T-helper 2 cell (primary cell): ENCODE data around the gene ADAMTS2.

Experiments
- DNase-seq, 5 experiments: peaks; one replicate each; pipeline versions ENCODE4 v3.0.0 to v3.0.0-alpha.2; 2012 to 2022

The ADAMTS2 gene

DNA sequence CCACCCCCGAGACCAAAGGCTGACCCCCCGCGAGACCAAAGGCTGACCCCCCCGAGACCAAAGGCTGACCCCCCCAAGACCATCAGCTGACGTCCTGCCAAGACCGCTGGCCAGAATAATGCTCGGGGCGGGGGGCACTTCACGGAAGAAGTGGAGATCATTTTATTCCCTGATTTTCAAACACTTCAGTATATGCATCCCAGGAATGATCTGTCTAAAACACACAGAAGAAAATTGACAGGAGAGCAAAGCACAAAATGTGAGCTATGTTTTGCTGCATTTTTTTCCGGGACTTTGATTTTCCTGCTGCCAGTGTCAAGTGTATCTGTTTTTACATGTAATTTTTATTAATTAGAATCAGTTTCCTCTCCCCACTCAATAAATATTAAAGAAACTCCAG lies 67.1 kb downstream of the ADAMTS2 start:
- no peak for DNase-seq

DNA sequence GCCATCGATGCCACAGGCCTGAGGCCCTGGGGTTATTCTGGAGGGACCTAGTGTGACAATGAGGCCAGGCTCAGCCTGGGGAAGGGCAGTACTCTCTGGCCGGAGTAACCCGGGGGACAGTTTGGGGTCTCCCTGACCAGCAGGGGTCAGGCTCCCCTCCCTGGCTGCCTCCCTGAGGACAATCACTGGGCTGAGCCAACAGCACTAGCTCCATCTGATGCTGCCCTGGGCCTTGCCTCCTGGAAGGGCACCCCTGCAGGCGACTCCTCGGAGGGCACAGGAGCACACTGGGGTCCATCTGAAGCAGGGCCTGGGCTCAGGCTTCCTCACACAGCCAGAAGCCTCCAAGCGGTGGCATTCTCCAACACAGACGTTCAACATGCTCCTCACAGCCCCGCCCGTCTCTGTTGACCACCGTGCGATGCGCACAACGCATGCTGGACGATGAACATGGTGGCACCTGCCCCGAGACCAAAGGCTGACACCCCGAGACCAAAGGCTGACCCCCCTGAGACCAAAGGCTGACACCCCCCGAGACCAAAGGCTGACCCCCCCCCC lies 68.3 kb downstream of the ADAMTS2 start:
- peak in 1 of 5 experiments; percentile 8 for DNase-seq

DNA sequence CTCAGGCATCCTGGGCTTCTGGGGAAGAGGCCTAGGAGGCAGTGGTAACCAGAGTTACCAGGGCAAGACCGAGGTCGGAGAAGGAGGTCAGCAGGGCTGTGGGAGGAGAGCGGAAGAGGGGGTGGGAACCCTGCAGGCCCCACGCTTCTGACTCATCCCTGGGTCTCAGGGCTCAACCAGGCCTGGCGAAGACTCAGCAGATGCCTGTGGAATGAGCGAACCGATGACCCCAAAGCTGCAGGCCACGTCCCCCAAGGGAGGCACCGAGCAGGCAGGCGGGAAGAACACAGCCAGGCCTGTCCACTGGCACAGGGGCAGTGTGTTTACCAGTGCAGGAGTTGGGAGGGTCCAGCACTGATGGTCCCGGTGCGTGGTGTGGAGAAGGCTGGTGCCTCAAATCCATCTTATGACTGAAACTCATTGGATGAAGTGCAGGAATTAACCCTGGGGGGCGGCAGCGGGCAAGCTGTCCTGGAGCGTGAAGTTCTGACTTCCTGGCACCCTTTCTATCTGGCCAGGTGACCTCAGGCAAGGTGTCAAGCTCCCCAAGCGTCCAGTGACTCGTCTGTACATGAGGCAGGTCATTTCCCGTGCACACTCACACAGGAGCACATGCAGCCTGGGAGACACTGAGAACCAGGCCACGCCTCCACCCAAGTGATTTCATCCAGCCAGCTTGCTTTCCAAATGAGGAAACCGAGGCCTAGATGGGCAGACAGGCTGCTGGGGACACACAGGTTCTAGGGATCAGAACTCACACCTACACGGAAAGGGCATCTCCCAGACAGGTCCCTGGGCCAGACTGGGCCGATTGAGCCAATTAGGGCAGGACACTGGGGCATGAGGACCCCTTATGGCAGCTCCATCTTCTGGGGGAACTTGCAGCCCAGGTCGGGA lies 69.1 kb downstream of the ADAMTS2 start:
- no peak for DNase-seq

DNA sequence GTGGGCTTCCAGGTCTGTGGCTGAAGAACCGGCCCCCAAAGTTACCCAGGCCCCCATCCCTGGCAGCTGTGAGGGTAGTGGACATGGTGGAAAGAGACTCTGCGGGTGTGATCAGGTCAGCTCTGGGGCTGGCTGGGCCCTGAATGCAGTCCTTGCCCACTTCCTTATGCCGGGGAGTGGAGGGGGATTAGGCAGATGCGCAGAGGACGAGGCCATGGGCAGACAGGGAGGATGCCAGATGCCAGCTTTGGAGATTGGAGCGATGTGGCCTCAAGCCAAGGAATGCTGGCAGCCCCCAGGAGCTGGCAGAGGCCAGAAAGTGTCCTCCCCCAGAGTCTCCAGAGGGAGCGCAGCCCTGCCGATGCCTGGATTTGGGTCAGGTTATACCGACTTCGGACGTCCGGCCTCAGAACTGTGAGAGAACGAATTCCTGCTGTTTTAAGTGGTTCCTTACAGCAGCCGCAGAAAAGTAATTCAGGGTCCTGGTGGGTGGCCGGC lies 69.8 kb downstream of the ADAMTS2 start:
- no peak for DNase-seq

DNA sequence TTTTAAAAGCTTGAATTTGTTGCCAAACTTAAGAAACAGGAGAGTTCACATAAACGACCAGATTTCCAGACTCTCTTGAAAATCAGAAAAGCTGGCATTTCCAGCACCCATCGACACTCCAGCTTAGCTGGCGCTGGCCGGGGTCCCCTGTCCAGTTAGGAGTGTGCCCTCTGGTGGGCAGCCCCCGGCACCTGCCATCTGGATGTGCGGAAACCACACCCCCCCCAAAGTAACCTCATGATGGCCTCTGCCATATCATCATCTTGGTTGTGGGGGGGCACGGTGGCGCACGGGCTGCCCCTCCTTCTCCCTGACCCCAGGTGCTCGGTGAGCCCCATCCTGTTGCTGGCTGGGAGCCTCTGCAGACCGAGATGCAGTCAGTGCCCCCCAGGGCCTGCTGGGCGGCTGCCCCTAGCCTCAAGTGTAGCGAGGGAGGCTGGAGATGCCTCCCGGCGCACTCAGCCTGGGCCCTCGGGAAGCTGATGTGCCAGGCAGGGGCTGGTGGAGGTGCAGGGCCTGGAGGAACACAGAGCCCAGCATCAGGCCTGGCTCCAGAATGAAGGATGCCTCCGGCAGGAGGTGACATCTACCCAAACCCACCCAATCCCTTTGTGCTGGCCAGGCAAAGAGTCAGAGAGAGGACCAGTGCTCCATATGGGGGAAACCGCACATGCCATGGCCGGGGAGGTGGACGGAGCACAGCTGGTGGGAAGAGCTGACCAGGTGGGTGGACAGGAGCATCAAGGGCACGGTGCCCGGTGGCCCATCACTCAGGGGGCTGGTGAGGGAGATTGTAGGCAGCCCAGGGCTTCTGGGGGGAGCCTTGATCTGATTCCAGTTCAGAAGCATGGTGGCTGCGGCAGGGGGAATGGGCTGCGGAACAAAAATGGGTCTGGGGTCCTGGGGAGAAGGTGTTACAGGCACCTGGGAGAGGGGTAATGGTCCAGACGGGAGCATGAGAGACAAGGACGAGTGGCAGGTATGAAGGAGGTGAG lies 70.6 kb downstream of the ADAMTS2 start:
- no peak for DNase-seq

DNA sequence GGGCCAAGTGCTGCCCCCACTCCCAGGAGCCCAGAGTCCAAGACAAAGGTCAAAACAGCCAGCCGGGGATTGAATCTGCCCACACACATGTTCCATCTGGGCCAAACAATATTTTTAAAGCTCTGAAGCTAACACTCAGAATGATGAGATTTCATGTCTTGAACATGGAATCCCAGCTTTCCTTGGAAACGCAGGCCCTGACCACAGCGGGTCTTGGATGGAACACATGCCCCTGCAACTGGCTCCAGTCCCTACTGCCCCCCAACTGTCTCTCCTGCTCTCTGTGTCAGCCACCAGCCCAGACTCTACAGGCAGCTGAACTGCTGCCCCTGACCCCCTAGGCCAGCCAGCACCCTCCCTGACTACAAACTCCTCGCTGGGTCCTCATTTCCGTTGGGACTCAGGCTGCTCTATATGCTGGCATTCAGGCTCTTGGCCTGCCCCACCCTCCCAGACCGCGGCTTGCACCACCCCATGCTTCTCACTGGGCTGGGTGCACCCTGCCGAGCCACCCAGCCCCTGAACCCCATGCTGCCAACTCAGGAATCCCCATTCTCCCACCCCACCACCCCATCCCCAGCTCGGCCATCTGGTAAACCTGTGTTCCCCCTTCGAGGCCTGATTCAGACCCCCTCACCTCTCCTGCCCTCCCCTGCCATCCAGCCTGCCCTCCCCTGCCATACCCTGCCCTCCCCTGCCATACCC lies 71.7 kb downstream of the ADAMTS2 start:
- no peak for DNase-seq

DNA sequence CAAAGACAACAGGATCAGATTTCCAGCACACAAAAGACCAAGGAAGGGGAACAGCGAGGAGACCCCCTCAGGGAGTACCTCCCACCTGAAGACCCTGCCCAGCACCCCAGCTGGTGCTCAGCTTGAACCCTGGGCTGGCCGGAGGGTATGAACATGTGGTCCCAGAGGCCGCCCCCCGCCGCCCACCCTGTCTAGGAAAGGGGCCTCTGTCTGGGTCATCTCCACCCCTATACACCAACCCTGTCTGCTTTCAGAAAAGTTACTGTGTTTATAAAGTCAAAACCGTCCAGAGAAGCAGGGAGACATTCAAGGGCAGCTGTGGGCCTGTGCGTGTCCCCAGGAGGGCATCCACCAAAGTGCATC lies 72.2 kb downstream of the ADAMTS2 start:
- no peak for DNase-seq

DNA sequence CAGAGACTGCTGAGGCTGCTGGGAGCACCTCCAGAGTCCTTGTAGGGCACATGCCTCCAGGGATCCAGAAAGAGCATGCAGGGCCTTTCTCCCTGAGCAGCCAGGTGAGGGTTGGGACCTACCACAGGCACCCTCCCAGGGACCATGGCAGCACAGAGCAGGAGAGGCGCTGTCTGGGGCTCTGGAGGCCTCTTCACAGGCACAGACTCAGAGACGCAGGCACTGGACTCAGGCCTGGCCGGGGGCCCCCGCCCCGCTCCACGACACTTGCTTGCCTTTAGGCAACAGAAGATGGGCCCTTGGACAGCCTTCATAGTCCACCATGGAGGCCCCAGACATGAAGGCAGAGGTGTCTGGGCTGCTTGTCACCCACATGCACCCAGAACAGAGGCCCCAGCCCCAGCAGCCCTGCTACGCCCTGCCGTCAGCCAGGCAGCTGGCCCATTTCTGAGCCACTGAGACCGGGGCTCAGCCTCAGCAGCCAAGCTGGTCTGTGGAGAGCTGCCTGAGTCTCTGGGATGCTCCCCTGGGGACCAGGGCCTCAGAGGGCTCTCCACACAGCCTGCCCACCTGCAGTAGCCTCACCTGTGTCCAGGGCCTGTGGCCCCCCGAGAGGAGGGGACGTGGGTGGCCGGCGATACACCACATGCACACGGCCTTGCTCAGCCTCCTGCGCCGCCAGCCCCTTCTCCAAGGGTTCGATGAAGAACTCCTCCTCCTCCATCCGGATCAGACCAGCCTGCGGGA lies 72.8 kb downstream of the ADAMTS2 start:
- no peak for DNase-seq

DNA sequence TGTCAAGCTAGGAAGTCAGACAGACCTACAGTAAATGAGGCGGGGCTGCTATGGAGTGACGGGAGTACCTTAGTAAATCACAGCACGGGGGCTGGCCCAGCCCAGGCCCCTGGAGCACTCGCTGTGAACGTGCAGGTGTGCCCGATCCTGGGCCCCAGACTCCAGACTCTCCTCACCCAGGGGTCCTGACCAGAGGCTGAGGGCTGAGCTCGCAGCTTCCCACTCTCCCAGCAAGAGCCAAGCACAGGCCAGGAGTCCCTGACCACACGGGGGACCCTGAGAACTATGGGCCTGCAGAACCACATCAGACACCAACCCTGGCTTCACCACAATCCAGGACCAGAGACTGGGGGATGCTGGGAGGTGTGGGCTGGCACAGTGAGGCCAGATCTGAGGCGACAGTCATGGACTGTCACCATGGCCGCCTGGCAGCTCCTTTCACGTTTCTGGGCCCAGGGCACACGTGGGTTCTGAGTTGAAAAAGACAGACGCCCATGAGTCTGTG lies 73.4 kb downstream of the ADAMTS2 start:
- DNase-seq: no peak

DNA sequence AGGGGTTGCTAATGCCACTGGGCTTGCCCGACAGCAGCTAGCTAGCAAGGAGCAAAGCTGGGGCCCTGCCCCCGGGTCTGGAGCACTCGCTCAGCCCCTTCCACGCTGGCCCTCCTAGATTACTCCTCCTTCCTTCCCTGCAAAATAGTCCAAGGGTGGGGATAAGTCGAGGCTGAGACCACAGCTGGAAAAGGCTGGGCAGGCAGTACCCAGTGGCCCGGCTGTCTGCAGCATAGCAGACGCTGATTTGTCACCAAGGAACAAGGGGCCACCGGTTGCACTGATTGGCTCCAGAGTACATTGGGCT lies 73.9 kb downstream of the ADAMTS2 start:
- no peak for DNase-seq

DNA sequence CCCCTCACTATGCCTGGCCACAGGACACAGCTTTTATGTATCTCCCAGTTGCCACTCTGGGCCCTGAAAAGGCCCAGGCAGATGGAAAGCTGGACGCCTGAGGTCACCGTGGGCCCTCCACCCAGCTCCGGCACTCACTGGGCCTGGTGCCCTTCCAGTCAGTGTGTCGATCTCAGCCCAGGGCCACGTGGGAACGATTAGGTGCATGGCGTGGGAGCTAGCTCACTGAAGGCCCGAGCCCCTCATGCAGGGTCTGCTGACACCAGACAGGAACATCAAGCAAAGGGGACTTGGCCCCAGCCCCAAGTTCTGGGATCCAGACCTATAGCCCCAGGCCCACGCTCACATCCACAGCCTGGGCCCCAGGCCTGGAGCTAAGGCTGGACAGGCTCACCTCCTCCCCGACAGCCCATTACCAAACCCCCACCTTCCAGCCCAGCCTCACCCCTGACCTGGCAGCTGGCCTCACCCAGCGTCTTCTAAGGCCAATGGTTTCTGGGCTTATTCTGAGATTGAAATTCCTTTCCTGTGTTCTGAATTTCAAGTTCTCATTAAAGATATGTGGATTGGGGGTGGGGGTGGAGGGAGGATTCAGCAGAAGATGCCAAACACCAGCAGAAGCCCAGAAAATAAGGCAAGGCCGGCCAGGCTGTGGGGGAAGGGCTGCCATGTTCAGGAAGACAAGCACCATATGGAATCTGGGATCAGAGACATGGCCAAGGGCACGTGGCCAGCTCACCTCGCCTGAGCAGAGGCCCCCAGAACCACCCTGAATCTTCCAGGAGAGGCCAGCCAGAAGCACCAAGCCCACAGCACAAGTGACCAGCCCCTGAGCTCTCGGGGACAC lies 74.5 kb downstream of the ADAMTS2 start:
- DNase-seq: no peak

DNA sequence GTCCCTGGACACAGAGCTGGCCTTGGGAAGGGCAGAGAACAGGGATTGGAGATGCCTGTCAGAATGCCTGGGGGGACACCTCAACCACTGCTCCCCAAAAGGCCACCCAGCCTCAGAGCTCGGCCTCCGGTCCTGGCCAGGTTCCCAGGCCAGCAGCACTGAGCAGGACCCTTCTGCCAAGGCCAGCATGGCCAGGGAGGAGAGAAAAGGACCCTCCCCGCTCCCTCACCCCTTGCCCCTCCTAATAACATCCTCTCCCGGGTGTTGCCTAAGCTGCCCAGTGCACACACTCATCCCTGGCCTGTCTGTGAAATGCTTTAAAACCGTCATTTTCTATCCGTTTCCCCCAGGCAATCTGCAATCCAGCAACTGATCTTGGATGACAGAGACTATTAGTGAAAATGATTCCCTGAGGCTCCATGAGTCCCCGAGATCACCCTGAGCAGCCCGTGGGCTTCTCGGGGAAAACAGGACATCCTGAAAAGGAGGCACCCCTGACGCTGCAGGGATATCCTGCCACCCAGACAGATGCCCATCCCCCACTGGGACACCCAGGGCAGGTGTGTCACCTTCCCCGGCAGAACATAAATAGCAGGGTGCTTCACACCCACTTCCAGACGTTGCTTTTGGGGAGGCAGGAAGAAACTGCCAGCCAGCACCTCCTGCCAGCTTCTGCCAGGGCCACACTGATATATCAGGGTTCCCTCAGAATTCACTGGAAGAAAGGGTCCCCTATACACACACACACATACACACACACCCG lies 75.3 kb downstream of the ADAMTS2 start:
- no peak for DNase-seq

DNA sequence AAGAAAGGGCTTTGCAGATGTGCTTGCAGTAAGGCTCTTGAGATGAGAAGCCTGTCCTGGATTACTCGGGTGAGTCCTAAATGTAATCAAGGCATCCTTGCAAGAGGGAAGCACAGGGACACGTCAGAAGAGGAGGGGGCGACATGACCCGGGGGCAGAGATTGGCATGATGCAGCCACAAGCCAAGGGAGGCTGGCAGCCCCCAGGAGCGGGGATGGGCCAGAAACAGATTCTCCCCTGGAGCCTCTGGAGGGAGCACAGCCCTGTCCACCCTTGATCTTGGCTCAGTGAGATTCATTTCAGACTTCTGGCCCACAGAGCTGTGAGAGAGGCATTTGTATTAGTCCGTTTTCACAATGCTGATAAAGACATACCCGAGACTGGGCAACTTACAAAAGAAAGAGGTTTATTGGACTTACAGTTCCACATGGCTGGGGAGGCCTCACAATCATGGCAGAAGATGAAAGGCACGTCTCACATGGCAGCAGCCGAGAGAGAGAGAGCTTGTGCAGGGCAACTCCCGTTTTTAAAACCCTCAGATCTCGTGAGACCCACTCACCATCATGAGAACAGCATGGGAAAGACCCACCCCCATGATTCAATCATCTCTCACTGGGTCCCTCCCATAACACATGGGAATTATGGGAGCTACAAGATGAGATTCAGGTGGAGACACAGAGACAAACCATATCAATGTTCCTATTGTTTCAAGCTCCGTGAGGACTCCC lies 76.1 kb downstream of the ADAMTS2 start:
- no peak for DNase-seq

DNA sequence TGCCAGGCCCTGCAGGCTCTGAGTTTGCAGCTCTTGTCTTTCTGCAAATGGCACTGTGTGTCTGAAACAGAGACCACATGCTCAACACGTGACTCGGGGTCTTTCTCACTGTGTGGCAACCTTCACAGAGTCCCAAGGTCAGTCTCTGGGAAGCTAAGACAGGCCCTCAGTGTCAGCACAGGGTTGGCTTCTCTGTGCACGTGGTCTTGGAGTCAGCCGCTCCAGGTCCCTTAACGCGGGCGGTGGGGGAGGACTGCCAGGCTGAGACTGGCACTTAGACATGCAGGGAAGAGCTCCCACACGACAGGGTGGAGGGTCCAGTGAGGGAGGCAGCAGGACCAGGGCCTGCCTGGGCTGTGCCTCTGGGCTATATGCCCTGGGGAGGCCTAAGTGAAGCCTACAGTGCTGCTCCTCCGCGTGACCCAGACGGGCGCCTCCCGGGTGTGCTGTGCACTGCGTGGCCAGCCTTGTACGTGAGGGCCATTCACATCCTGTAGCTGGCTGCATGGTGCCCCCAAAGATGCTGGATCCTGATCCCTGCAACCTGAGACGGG lies 76.8 kb downstream of the ADAMTS2 start:
- DNase-seq: no peak

DNA sequence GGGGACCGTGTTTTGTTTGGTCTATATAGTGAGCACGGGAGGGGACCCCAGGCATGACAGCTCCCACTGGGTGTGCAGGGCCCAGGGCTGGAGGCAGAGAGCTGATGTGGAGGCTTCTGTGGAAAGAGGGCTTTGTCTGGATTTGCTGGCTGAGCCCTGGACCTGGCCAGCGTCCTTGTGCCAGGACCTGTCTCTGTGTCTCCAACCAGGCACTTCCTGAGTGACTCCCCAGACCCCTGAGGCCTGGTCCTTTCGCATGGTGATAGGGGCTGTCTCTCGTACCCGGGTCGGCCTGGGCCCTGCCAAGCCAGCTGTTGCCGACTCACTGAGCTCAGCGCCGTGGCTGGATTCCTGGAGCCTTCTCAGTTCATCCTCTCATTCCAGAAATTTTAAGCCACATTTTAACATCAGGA lies 77.6 kb downstream of the ADAMTS2 start:
- no peak for DNase-seq

DNA sequence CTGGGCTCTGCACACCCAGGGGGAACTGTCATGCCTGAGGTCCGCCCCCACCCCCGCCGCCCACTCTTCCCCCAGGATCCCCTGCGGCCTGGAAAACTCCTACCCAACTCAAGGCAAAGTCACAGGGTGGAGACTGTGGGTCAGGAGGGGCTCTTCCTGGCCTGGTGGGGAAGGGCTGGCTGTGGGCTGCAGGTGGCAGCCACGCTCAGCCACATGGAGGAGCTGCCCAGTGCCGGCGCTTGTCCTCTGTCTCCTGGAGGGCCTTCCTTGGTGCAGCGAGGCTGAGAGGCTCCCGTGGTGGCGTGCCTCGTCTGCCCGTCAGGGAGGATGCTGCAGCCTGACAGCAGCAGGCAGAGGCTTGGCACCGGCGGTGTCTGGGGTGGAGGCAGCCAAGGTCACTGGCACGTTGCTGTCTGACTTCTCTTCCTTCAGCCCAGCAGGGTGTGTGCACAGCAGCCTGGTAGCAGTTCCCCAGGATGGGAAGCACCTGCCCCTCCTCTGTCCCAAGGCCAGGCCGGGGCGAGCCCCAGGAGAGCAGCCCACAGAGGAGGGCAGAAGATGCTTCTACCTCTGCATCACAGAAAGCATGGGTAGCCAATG lies 78.1 kb downstream of the ADAMTS2 start:
- no peak for DNase-seq

DNA sequence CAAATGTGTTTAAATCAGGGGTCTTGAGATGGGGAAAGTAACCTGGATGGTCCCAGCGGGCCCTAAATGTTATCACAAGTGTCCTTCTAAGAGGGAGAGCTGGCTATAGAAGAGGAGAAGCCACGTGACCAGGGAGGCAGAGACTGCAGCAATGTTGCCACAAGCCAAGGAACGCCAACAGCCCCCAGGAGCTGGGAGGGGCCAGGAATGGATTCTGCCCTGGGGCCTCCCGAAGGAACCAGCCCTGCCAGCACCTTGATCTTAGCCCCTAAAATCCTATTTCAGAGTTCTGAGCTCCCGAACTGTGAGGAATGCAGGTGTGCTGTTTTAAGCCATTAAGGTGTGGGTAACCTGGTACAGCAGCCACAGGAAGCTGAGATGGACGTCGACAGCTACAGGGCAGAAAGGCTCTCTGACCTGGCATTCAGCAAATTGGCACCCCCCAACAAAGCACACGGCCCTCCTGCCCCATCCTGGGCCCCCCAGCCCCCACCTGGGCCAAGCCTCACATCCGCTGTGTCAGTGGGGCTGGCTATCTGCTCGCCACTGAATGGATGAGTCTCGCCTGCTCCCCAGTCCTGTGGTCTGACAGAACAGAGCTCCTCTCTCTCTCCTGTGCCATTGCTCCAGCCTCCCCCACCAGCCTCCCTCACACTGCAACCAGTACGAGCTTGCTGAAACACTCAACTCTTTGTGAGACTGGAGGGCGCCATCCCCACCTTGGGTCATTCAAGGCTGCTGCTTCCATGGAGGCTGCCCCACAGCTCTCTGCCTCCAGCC lies 78.8 kb downstream of the ADAMTS2 start:
- no peak for DNase-seq
